ENCODE results near the gene ASB1. TPM values are rescaled to one million over a fixed set of nuclear protein-coding genes. Genes with fewer than 3 reads are reported as not detected.

Gene ASB1
- polyA plus RNA-seq, 1 donor (not counting 4 experiments of a cell fraction or from before 2014, with no cell fraction given): 13.0 TPM

DNA sequence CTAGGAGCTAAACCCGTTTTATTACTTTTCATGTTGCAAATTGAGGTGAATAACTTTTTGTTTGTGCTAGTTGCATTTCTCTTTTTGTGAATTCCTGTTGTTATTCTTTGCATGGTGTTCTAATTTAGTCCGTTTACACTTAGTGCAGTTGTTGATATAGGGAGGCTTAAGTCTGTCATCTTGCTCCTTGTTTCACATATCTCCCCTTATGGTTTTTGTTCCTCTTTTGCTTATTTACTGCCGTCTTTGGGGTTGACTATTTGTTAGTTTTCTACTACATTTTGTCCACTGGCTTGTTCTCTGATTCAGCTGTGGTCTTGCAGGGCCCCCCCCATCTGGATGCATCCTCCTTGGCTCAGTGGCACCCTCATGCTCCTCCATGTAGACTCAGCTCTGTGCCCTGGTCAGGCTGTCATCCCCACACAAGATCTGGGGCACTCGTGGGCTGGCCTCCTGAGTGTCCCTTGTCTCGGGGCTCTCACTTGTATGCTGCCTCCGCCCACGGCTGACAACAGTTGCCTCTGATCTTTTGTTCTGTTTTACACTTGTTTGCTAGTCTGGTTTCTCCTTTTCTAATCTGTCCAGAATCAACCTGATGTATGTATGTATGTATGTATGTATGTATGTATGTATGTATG, 42.9 kb upstream of the ASB1 start:
- dilution Hi-C loops (cut with MboI; ENCODE audit: extremely low pct_ligation_motif_present, low sequenced_read_pairs): no loop called here
- Histone ChIP-seq H3K79me2 (ENCODE audit: control insufficient read depth, insufficient read depth, low read length) (no peaks in the 10 kb centered on the region), H3K9me3 (ENCODE audit: control insufficient read depth, low read depth, low read length) (no peaks in the 10 kb centered on the region), H3K36me3 (ENCODE audit: control insufficient read depth in 2 of 2, extremely low read depth in 1 of 2, insufficient read depth in 2 of 2, low read length in 2 of 2) (peaks cover 0 to 3% of the 10 kb centered on the region in 2 experiments), H3K4me2 (ENCODE audit: control insufficient read depth, extremely low read depth, insufficient read depth, low read depth, low read length) (no peak overlapping the region), H3K9ac (ENCODE audit: control insufficient read depth, extremely low read depth, insufficient read depth, low read length) (no peak overlapping the region), H2AFZ (ENCODE audit: control insufficient read depth, low read length) (no peak overlapping the region), H3K9me1 (ENCODE audit: control insufficient read depth, extremely low read depth, insufficient read depth, low read length) (no peaks in the 10 kb centered on the region), H3K4me1 (ENCODE audit: control insufficient read depth, extremely low read depth, insufficient read depth, low read length) (peaks cover 24% of the 10 kb centered on the region), H3K27ac (ENCODE audit: control insufficient read depth, insufficient read depth, low read length) (no peak overlapping the region), H4K20me1 (ENCODE audit: control insufficient read depth, extremely low read depth, insufficient read depth, low read length) (no peaks in the 10 kb centered on the region), H3K27me3 (ENCODE audit: control insufficient read depth, extremely low read depth, insufficient read depth, low read length) (no peaks in the 10 kb centered on the region), H3K4me3 (ENCODE audit: control insufficient read depth in 2 of 3, extremely low read depth in 1 of 3, insufficient read depth in 2 of 3, low read depth in 1 of 3, low read length in 3 of 3) (no peak overlapping the region)
- DNase-seq (ENCODE audit: low read depth, low spot score): no peak
- no peak for FAIRE-seq
- TF ChIP-seq, protein P1, sequence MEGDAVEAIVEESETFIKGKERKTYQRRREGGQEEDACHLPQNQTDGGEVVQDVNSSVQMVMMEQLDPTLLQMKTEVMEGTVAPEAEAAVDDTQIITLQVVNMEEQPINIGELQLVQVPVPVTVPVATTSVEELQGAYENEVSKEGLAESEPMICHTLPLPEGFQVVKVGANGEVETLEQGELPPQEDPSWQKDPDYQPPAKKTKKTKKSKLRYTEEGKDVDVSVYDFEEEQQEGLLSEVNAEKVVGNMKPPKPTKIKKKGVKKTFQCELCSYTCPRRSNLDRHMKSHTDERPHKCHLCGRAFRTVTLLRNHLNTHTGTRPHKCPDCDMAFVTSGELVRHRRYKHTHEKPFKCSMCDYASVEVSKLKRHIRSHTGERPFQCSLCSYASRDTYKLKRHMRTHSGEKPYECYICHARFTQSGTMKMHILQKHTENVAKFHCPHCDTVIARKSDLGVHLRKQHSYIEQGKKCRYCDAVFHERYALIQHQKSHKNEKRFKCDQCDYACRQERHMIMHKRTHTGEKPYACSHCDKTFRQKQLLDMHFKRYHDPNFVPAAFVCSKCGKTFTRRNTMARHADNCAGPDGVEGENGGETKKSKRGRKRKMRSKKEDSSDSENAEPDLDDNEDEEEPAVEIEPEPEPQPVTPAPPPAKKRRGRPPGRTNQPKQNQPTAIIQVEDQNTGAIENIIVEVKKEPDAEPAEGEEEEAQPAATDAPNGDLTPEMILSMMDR (optimal IDR thresholded peaks at IDR 0.05 in 1 of 3, IDR thresholded peaks at IDR 0.05 in 1 of 3, conservative IDR thresholded peaks at IDR 0.05 in 1 of 3; ENCODE audit: extremely low read depth in 1 of 3, insufficient read depth in 2 of 3, low read length in 3 of 3): no peak
- no peak for TF ChIP-seq EZH2 (IDR thresholded peaks at IDR 0.05; ENCODE audit: low read length)

DNA sequence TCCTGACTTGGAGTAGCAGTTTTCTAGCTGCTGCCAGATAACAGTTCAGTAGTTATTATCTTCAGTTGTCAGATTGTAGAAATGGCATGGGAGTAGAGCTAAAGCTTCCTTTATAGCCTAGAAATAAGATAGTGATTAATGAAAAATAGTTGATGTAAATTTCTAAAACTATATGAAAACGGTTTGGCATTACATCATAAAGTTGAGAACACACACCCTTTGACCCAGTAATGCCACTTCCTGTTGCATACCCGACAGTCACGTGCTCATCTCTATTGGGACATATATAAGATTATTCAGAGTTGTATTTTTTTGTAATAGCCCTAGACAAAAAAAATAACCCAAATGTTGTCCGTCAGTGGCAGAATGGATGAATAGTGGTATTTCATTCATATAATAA, 39.4 kb upstream of the ASB1 start:
- FAIRE-seq (no peak), DNase-seq (ENCODE audit: low read depth, low spot score) (no peak)
- TF ChIP-seq, protein P1 (optimal IDR thresholded peaks at IDR 0.05 in 1 of 3, IDR thresholded peaks at IDR 0.05 in 1 of 3, conservative IDR thresholded peaks at IDR 0.05 in 1 of 3; ENCODE audit: extremely low read depth in 1 of 3, insufficient read depth in 2 of 3, low read length in 3 of 3): no peak
- TF ChIP-seq EZH2 (IDR thresholded peaks at IDR 0.05; ENCODE audit: low read length): no peak
- no peak overlapping the region for H3K4me2 ChIP-seq (ENCODE audit: control insufficient read depth, extremely low read depth, insufficient read depth, low read depth, low read length)
- H3K4me3 ChIP-seq (ENCODE audit: control insufficient read depth in 2 of 3, extremely low read depth in 1 of 3, insufficient read depth in 2 of 3, low read depth in 1 of 3, low read length in 3 of 3): no peak overlapping the region
- no peaks in the 10 kb centered on the region for H3K79me2 ChIP-seq (ENCODE audit: control insufficient read depth, insufficient read depth, low read length)
- no peak overlapping the region for H3K9ac ChIP-seq (ENCODE audit: control insufficient read depth, extremely low read depth, insufficient read depth, low read length)
- no peaks in the 10 kb centered on the region for H3K9me3 ChIP-seq (ENCODE audit: control insufficient read depth, low read depth, low read length)
- dilution Hi-C loops (cut with MboI; ENCODE audit: extremely low pct_ligation_motif_present, low sequenced_read_pairs): no loop called here
- no peaks in the 10 kb centered on the region for H3K27me3 ChIP-seq (ENCODE audit: control insufficient read depth, extremely low read depth, insufficient read depth, low read length)
- H3K27ac ChIP-seq (ENCODE audit: control insufficient read depth, insufficient read depth, low read length): no peak overlapping the region
- H3K36me3 ChIP-seq (ENCODE audit: control insufficient read depth in 2 of 2, extremely low read depth in 1 of 2, insufficient read depth in 2 of 2, low read length in 2 of 2): peaks cover 0 to 3% of the 10 kb centered on the region in 2 experiments
- H4K20me1 ChIP-seq (ENCODE audit: control insufficient read depth, extremely low read depth, insufficient read depth, low read length): no peaks in the 10 kb centered on the region
- no peak overlapping the region for H2AFZ ChIP-seq (ENCODE audit: control insufficient read depth, low read length)
- H3K4me1 ChIP-seq (ENCODE audit: control insufficient read depth, extremely low read depth, insufficient read depth, low read length): peaks cover 15% of the 10 kb centered on the region
- H3K9me1 ChIP-seq (ENCODE audit: control insufficient read depth, extremely low read depth, insufficient read depth, low read length): no peaks in the 10 kb centered on the region

Data from keratinocyte (primary cell).